Neuron (in vitro differentiated cells): ENCODE measurements around the gene LRPAP1.

ENCODE experiments used
- H2AFZ ChIP-seq: one replicate; pipeline ENCODE4 v1.6.1; 2013; ENCODE audit warnings: low read depth, mild to moderate bottlenecking, inconsistent platforms, low read length, moderate library complexity
- H3K27me3 ChIP-seq: one replicate; pipeline ENCODE4 v1.6.1; 2013; ENCODE audit warnings: low read length; ENCODE audit not compliant: insufficient read depth
- H3K36me3 ChIP-seq: one replicate; pipeline ENCODE4 v1.6.1; 2013; ENCODE audit warnings: low read length; ENCODE audit not compliant: insufficient read depth
- H3K4me1 ChIP-seq: one replicate; pipeline ENCODE4 v1.6.1; 2013; ENCODE audit warnings: low read length; ENCODE audit not compliant: insufficient read depth
- H3K4me3 ChIP-seq: 2 replicates; pipeline ENCODE4 v1.5.1; 2013; ENCODE audit warnings: mild to moderate bottlenecking, low read length, moderate library complexity
- H3K9me3 ChIP-seq: one replicate; pipeline ENCODE4 v1.6.1; 2013; ENCODE audit warnings: low read length

The LRPAP1 gene

GRCh38 chr4:3469386-3470243 is 62.6 kb downstream of the LRPAP1 start:
- H2AFZ ChIP-seq: no peak overlapping the region
- H3K36me3 ChIP-seq: no peaks in the 10 kb centered on the region
- H3K4me3 ChIP-seq: no peak overlapping the region
- peaks cover 13% of the 10 kb centered on the region for H3K27me3 ChIP-seq
- peaks cover 2% of the 10 kb centered on the region for H3K9me3 ChIP-seq
- peaks cover 10% of the 10 kb centered on the region for H3K4me1 ChIP-seq

- Histone ChIP-seq H3K36me3 (no peaks in the 10 kb centered on the region), H3K4me1 (peaks cover 10% of the 10 kb centered on the region)
These were observed 63.4 kb downstream of the LRPAP1 start for GRCh38 chr4:3468804-3469203.

GRCh38 chr4:3468154-3468553 is 64.1 kb downstream of the LRPAP1 start:
- no peak overlapping the region for H3K4me3 ChIP-seq

More at GRCh38 chr4:3468804-3469203, 63.4 kb downstream of the LRPAP1 start:
- peaks cover 21% of the 10 kb centered on the region for H3K27me3 ChIP-seq
- H2AFZ ChIP-seq: no peak overlapping the region
- H3K4me3 ChIP-seq: no peak overlapping the region
- H3K9me3 ChIP-seq: peaks cover 2% of the 10 kb centered on the region

GRCh38 chr4:3467601-3468031 is 64.6 kb downstream of the LRPAP1 start:
- peaks cover 16% of the 10 kb centered on the region for H3K4me1 ChIP-seq
- H3K9me3 ChIP-seq: peaks cover 2% of the 10 kb centered on the region
- H3K36me3 ChIP-seq: no peaks in the 10 kb centered on the region
- H3K4me3 ChIP-seq: no peak overlapping the region
- H2AFZ ChIP-seq: no peak overlapping the region
- H3K27me3 ChIP-seq: peaks cover 23% of the 10 kb centered on the region

More at GRCh38 chr4:3468154-3468553, 64.1 kb downstream of the LRPAP1 start:
- Histone ChIP-seq H2AFZ (no peak overlapping the region), H3K4me1 (peaks cover 13% of the 10 kb centered on the region), H3K9me3 (peaks cover 2% of the 10 kb centered on the region), H3K36me3 (no peaks in the 10 kb centered on the region), H3K27me3 (peaks cover 21% of the 10 kb centered on the region)

GRCh38 chr4:3466691-3467600 is 65.3 kb downstream of the LRPAP1 start:
- H3K4me3 ChIP-seq: no peak overlapping the region
- peaks cover 19% of the 10 kb centered on the region for H3K4me1 ChIP-seq
- H3K36me3 ChIP-seq: no peaks in the 10 kb centered on the region
- H3K27me3 ChIP-seq: peaks cover 24% of the 10 kb centered on the region
- no peak overlapping the region for H2AFZ ChIP-seq
- H3K9me3 ChIP-seq: peaks cover 2% of the 10 kb centered on the region

GRCh38 chr4:3465698-3466671 is 66.2 kb downstream of the LRPAP1 start:
- Histone ChIP-seq H3K27me3 (peaks cover 24% of the 10 kb centered on the region), H3K36me3 (no peaks in the 10 kb centered on the region), H2AFZ (no peak overlapping the region), H3K9me3 (peaks cover under 1% of the 10 kb centered on the region), H3K4me3 (no peak overlapping the region), H3K4me1 (peaks cover 19% of the 10 kb centered on the region)

GRCh38 chr4:3464911-3465697 is 67.1 kb downstream of the LRPAP1 start:
- H3K9me3 ChIP-seq: no peaks in the 10 kb centered on the region
- no peak overlapping the region for H2AFZ ChIP-seq
- H3K36me3 ChIP-seq: no peaks in the 10 kb centered on the region
- peaks cover 20% of the 10 kb centered on the region for H3K27me3 ChIP-seq
- H3K4me1 ChIP-seq: peaks cover 16% of the 10 kb centered on the region
- H3K4me3 ChIP-seq: no peak overlapping the region

GRCh38 chr4:3464349-3464905 is 67.8 kb downstream of the LRPAP1 start:
- Histone ChIP-seq H3K36me3 (no peaks in the 10 kb centered on the region), H3K4me1 (peaks cover 9% of the 10 kb centered on the region), H3K27me3 (peaks cover 20% of the 10 kb centered on the region), H3K9me3 (no peaks in the 10 kb centered on the region), H3K4me3 (no peak overlapping the region), H2AFZ (no peak overlapping the region)

- Histone ChIP-seq H3K36me3 (no peaks in the 10 kb centered on the region), H3K4me3 (no peak overlapping the region), H3K27me3 (peaks cover 20% of the 10 kb centered on the region), H2AFZ (no peak overlapping the region), H3K4me1 (peaks cover 9% of the 10 kb centered on the region), H3K9me3 (no peaks in the 10 kb centered on the region)
These were observed 68.5 kb downstream of the LRPAP1 start for GRCh38 chr4:3463556-3464348.

- Histone ChIP-seq H3K4me1 (peaks cover 9% of the 10 kb centered on the region), H3K27me3 (peaks cover 20% of the 10 kb centered on the region), H2AFZ (no peak within 1 kb of the TSS), H3K9me3 (no peaks in the 10 kb centered on the region), H3K4me3 (no peak within 1 kb of the TSS), H3K36me3 (no peaks in the 10 kb centered on the region)
These were observed 69.3 kb downstream of the LRPAP1 start, which contains the start of gene DOK7 for GRCh38 chr4:3462790-3463415. DOK7 (plus strand) TSS chr4:3463306; CDS start chr4:3463376, 70 bp downstream.
